GM21737 (cell line): ENCODE results near the gene YPEL1.

Experiments used
- ATAC-seq: cut with Tn5 transposase; IDR thresholded peaks from one replicate; pipeline ENCODE4 v1.9.1; 2021; ENCODE audit warnings: mild to moderate bottlenecking, moderate library complexity; ENCODE audit not compliant: unreplicated experiment

Gene YPEL1

GRCh38 chr22:21659864-21660525 lies 75.6 kb downstream of the YPEL1 start:
- ATAC-seq, result no peak

- peak; percentile 57 for ATAC-seq
Measured at GRCh38 chr22:21657360-21658032, 78.1 kb downstream of the YPEL1 start.

GRCh38 chr22:21657020-21657359 lies 78.6 kb downstream of the YPEL1 start:
- no peak for ATAC-seq

DNA sequence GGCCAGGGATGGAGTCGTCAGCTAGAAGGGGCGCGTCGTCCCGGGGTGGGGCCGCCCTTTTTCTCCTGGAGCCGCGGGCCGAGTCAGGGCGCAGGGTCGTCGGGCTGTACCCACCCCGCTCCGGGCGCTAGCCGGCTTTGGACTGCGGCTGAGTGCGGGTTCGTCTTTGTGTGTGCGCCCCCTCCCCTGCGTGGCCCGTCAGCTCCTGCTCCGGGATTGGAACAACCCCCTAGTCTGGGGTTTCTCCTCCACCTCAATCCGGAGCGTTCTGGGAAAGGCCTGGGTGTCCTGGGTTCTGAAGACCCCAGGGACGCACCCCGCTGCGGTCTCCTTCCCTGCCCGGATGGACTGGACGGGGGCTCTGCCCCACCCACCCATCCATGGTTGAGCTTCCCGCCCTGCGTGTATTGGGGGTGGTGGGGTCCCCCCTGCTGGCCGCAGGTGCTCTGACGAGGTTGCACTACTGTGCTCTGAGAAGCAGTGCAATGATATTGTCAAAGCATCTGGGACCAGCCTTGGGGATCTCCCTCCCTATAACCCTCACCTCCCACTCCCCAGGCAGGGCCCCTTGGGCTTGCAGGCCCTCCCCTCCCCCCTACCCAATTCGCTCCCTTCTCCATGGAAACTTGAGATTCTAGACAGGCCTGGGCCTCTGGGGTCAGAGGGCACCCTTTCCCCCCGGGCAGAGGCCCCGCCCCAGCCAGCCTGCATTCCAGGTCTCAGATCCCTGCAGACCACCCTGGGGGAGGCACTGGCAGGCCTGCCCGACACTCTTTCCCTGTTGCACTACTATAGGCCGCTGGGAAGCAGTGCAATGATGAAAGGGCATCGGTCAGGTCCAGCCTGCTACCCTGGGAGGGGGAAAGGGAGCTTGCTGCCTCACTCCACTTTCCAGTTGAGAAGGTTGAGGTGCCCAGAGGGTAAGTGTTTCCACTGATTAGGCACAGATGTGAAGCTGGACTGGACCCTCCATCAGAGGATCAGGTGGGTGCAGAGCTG lies 82.7 kb downstream of the YPEL1 start:
- ATAC-seq, result peak; percentile 3

DNA sequence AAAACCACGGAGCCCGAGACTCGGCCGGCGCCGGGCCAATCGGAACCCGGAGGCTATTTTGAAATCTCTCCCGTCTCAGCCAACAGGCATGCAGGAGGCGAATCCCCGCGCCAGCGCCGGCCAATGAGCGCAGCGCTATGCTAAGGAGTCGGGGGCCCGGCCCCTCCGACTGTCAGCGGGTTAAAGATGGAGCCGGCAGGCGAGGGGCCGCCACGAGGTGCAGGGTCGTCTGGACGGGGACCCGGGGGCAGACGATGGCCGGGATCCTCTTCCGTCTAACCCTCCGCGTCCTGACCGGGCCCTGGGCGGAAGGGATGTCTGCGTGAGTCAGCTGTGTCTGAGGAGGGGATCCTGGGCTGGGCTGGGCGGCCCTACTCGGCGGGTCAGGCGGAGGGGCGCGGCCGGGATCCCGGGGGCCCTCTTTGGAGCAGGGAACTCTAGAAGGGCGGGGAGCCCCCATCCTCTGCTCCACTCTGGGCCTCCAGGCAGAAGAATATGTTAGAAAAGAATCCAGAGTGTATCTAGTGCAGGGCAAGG lies 83.5 kb downstream of the YPEL1 start:
- ATAC-seq, result peak; percentile 76

DNA sequence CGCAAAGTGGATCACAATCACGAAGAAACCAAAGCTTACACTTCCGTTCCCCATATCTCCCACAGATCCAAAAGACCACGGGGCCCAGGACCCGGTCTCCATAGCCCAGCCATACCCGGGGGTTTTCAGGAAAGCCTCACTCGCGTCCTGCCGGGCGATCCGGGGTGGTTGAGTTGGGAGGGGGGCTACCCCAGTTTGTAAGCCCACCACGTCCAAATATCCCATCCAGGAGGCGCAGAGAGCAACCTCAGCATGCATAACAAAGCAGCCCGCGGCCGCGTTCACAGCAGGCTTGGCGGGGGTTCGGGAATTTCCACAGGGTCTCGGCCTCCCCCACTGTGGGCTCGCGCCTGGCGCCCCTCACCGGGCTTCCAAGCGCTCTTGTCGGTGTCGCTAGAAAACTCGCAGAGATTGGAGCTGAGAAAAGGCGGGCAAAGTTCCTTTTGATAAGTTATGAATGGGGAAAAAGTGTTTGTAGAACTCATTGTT lies 84.0 kb downstream of the YPEL1 start:
- peak; percentile 29 for ATAC-seq

DNA sequence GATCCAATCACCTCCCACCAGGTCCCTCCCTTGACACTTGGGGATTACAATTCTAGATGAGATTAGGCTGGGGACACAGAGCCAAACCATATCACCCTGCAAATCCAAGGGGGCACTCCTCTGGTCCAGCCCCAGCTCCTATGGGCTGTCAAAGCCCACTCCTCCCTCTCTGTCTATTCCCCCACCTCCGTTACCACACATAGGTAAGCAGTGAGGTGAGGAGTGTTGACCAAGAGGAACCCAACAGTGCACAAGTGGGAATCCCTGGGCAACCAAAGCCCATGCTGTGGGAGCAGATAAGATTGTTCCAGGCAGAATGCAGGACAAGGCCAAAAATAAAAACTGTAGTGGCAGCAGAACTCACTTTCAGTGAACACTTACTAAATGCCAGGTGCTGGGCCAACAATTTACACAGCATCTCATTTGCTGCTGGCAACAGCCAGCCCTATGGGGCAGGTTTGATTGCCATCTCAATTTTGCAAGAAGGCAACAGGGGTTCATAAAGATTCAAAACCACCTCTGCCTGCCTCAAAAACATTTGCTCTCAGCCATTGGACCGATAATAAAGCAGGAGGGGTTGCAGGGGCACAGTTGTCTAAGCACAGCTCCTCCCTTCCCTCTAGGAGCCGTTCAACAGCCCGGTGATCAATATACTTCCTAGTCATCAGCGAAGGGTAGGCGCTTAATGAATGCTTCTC lies 84.6 kb downstream of the YPEL1 start:
- ATAC-seq, result no peak

GRCh38 chr22:21650280-21650679 lies 85.3 kb downstream of the YPEL1 start:
- ATAC-seq, result no peak
